ENCODE data around the gene SCUBE2. TPM values are rescaled to one million over a fixed set of nuclear protein-coding genes. Genes with fewer than 3 reads are reported as not detected.

SCUBE2 gene
- total and polyA plus RNA-seq, 2 donors (not counting 3 experiments of a cell fraction or from before 2014, with no cell fraction given): 0.55 to 3.5 TPM

DNA sequence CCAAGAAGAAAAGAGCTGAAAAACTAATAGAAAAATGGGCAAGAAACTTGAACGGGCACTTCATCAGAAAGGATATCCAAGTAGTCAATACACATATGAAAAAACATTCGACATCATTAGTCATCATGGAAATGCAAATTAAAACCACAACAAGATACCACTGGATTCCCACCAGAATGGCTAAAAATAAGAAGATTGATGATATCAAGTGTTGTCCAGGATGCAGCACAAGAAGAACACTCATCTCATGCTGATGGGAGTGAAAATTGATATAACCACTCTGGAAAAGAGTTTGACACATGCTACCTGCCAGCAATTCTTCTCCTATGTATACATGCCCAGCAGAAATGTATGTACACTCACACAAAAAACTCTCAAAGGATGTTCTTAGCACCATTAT is 26.9 kb upstream of the SCUBE2 start:
- BruUV-seq (replicated peaks): no TSS peak
- H3K27ac ChIP-seq (ENCODE audit: insufficient read depth, low read depth, low read length): no peak overlapping the region
- dilution Hi-C loops (cut with MboI; ENCODE audit: extremely low pct_ligation_motif_present, low sequenced_read_pairs) (no loop called here), intact Hi-C loops (cut with micrococcal nuclease) (no loop called here)
- H2AFZ ChIP-seq (ENCODE audit: low read depth, low read length): no peak overlapping the region
- DNase-seq (ENCODE audit: low read depth, low spot score): no peak
- no peak for TF ChIP-seq GATA2 (IDR thresholded peaks at IDR 0.05; ENCODE audit: insufficient read depth, insufficient read length, low read depth, low read length)
- TF ChIP-seq EZH2 (IDR thresholded peaks at IDR 0.05; ENCODE audit: borderline replicate concordance, low read depth, low read length, severe bottlenecking): no peak
- TF ChIP-seq, protein P1, sequence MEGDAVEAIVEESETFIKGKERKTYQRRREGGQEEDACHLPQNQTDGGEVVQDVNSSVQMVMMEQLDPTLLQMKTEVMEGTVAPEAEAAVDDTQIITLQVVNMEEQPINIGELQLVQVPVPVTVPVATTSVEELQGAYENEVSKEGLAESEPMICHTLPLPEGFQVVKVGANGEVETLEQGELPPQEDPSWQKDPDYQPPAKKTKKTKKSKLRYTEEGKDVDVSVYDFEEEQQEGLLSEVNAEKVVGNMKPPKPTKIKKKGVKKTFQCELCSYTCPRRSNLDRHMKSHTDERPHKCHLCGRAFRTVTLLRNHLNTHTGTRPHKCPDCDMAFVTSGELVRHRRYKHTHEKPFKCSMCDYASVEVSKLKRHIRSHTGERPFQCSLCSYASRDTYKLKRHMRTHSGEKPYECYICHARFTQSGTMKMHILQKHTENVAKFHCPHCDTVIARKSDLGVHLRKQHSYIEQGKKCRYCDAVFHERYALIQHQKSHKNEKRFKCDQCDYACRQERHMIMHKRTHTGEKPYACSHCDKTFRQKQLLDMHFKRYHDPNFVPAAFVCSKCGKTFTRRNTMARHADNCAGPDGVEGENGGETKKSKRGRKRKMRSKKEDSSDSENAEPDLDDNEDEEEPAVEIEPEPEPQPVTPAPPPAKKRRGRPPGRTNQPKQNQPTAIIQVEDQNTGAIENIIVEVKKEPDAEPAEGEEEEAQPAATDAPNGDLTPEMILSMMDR (IDR thresholded peaks at IDR 0.05; ENCODE audit: extremely low read depth in 1 of 2, insufficient read depth in 1 of 2, low read depth in 1 of 2, low read length in 2 of 2): no peak
- TF ChIP-seq, protein P2, sequence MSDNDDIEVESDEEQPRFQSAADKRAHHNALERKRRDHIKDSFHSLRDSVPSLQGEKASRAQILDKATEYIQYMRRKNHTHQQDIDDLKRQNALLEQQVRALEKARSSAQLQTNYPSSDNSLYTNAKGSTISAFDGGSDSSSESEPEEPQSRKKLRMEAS (IDR thresholded peaks at IDR 0.05; ENCODE audit: insufficient read depth, insufficient read length): no peak
- TF ChIP-seq POLR2AphosphoS5 (IDR thresholded peaks at IDR 0.05; ENCODE audit: insufficient read depth, low read depth, low read length): no peak
- no peak for TF ChIP-seq POLR2A (IDR thresholded peaks at IDR 0.05; ENCODE audit: low read depth, low read length)
- TF ChIP-seq FOS (IDR thresholded peaks at IDR 0.05; ENCODE audit: borderline replicate concordance, insufficient read depth, low read length): no peak
- TF ChIP-seq MYC (IDR thresholded peaks at IDR 0.05; ENCODE audit: low read depth, low read length): no peak
- TF ChIP-seq JUN (IDR thresholded peaks at IDR 0.05; ENCODE audit: borderline replicate concordance, insufficient read depth, insufficient read length, low read depth): no peak
- no peaks in the 10 kb centered on the region for H4K20me1 ChIP-seq (replicated peaks; ENCODE audit: control insufficient read depth, extremely low read depth, insufficient read depth, low read length)
- H3K4me2 ChIP-seq (ENCODE audit: insufficient read depth, low read length): no peak overlapping the region
- H3K27me3 ChIP-seq (ENCODE audit: control insufficient read depth in 2 of 2, insufficient read depth in 2 of 2, low read length in 2 of 2): no peaks in the 10 kb centered on the region
- no peaks in the 10 kb centered on the region for H3K9me3 ChIP-seq (replicated peaks; ENCODE audit: control insufficient read depth, insufficient read depth, low read length)
- CTCF ChIA-PET: interaction anchor here (1.8 kb wide), 1 partner anchor 19 kb away, joined by 7 read pairs; no protein-coding TSS in a partner anchor
- H3K4me3 ChIP-seq (replicated peaks in 1 of 3; ENCODE audit: insufficient read depth in 1 of 3, low read depth in 1 of 3, low read length in 3 of 3): no peak overlapping the region
- no peak for FAIRE-seq
- no peaks in the 10 kb centered on the region for H3K4me1 ChIP-seq (ENCODE audit: control insufficient read depth, extremely low read depth, insufficient read depth, low read length)
- POLR2A ChIA-PET: no interaction called here
- H3K9me1 ChIP-seq (replicated peaks; ENCODE audit: control insufficient read depth, extremely low read depth, insufficient read depth, low read length): no peaks in the 10 kb centered on the region
- H3K36me3 ChIP-seq (ENCODE audit: control insufficient read depth in 2 of 2, extremely low read depth in 1 of 2, insufficient read depth in 2 of 2, low read length in 2 of 2): no peaks in the 10 kb centered on the region
- no peaks in the 10 kb centered on the region for H3K79me2 ChIP-seq (ENCODE audit: control insufficient read depth, insufficient read depth, low read length)
- H3K9ac ChIP-seq (replicated peaks; ENCODE audit: extremely low read depth, insufficient read depth, low read length): no peak overlapping the region
